Left lung (tissue), 10 donors: ENCODE results near the gene TGM1. TPM values are rescaled to one million over a fixed set of nuclear protein-coding genes. Genes with fewer than 3 reads are reported as not detected.

Source experiments
- ATAC-seq: fragments of 200-7000 bp; cut with Tn5 transposase; one replicate; pipeline ENCODE4 v1.9.1; 2020; ENCODE audit warnings: moderate library complexity
- DNase-seq, 4 donors: peaks; one replicate each; pipeline ENCODE4 v3.0.0-alpha.2; 2013 to 2020
- H3K27ac ChIP-seq, 2 donors: fragments of 200-600 bp; sonication (generic) in 1 of 2; one replicate each; pipeline versions ENCODE4 v1.5.0 to v1.8.0; 2020 to 2021
- H3K27me3 ChIP-seq, 2 donors: fragments of 200-600 bp; sonication (generic) in 1 of 2; one replicate each; pipeline versions ENCODE4 v1.5.0 to v1.8.0; 2020 to 2021
- H3K36me3 ChIP-seq, 2 donors: fragments of 200-600 bp; sonication (generic) in 1 of 2; one replicate each; pipeline versions ENCODE4 v1.5.0 to v1.8.0; 2020 to 2021
- H3K4me1 ChIP-seq, 2 donors: fragments of 200-600 bp; one replicate each; pipeline ENCODE4 v1.8.0; 2021
- H3K4me3 ChIP-seq, 2 donors: fragments of 200-600 bp; sonication (generic) in 1 of 2; one replicate each; pipeline versions ENCODE4 v1.5.0 to v1.8.0; 2020 to 2021; ENCODE audit warnings: mild to moderate bottlenecking in 1 of 2
- H3K9me3 ChIP-seq, 2 donors: fragments of 200-600 bp; sonication (generic) in 1 of 2; one replicate each; pipeline versions ENCODE4 v1.5.0 to v1.8.0; 2020 to 2021
- intact Hi-C, 2 donors: fragments of 100-400 bp; cut with DNase I; formaldehyde crosslinking; loops; one replicate each; pipeline versions ENCODE4 v1.11.2 to v1.14.2; 2022
- polyA plus RNA-seq, 6 donors: library from polyadenylated mRNA; unstranded; fragments of 120-200 nt; gene quantifications; one replicate each; pipeline ENCODE4 v1.2.1, GENCODE V29; 2013; ENCODE audit not compliant: insufficient read length in 6 of 6
- total RNA-seq, 2 donors: library from RNA; stranded (reverse); fragmentation: NEBNext Ultra II Directional; extraction: Animal tissue kit (Norgen Biotek cat#: 25700); gene quantifications; one replicate each; pipeline ENCODE4 v1.2.1, GENCODE V29; 2021
- TF ChIP-seq, protein P1 (sequence below), 2 donors: fragments of 200-600 bp; sonication (generic) in 1 of 2; IDR thresholded peaks; one replicate each; pipeline versions ENCODE4 v1.5.0 to v1.8.0; 2021; ENCODE audit warnings: antibody characterized with exemption in 2 of 2
- donor health status: DM: no; HTN: yes; CAD: no.
- donor health status: DM: no; HTN: no; CAD: no.

Gene TGM1
- total and polyA plus RNA-seq, 8 donors, result 2.6 to 9.6 (median 3.6) TPM

DNA sequence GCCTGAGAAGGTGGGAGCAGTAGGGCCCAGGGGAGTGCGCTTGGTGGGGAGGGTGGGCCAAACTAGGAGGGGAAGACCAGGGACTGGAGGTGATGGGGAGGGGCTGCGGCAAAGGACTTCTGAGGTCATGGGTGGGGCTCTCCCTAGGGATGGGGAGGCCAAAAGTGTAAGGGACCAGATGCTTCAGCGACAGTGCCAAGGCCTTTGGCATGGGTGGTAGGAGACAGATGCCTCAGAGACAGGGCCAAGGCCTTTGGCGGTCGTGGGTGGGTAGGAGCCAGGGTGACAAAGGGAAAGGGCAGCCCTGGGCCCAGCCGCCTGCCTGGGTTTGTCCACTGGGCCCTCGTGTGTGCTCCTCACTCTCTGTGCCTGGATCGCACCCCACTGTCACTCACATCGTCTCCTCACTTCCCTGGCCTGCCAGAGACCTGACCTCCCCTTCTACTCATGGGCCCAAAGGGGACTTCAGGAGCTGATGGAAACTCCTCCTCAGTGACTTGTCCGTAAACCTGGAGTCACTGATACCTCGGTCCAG is 21.6 kb upstream of the TGM1 start:
- peaks cover 0 to 11% of the 10 kb centered on the region in 2 donors for H3K36me3 ChIP-seq
- no peaks in the 10 kb centered on the region for H3K9me3 ChIP-seq
- peaks cover 0 to 34% of the 10 kb centered on the region in 2 donors for H3K4me1 ChIP-seq
- no peak overlapping the region for H3K27ac ChIP-seq
- ATAC-seq (no peak), DNase-seq (no peak)
- no peaks in the 10 kb centered on the region for H3K27me3 ChIP-seq
- intact Hi-C loops, result no loop called here
- H3K4me3 ChIP-seq, result no peak overlapping the region
- TF ChIP-seq, protein P1, sequence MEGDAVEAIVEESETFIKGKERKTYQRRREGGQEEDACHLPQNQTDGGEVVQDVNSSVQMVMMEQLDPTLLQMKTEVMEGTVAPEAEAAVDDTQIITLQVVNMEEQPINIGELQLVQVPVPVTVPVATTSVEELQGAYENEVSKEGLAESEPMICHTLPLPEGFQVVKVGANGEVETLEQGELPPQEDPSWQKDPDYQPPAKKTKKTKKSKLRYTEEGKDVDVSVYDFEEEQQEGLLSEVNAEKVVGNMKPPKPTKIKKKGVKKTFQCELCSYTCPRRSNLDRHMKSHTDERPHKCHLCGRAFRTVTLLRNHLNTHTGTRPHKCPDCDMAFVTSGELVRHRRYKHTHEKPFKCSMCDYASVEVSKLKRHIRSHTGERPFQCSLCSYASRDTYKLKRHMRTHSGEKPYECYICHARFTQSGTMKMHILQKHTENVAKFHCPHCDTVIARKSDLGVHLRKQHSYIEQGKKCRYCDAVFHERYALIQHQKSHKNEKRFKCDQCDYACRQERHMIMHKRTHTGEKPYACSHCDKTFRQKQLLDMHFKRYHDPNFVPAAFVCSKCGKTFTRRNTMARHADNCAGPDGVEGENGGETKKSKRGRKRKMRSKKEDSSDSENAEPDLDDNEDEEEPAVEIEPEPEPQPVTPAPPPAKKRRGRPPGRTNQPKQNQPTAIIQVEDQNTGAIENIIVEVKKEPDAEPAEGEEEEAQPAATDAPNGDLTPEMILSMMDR (IDR thresholded peaks at IDR 0.05), result no peak

DNA sequence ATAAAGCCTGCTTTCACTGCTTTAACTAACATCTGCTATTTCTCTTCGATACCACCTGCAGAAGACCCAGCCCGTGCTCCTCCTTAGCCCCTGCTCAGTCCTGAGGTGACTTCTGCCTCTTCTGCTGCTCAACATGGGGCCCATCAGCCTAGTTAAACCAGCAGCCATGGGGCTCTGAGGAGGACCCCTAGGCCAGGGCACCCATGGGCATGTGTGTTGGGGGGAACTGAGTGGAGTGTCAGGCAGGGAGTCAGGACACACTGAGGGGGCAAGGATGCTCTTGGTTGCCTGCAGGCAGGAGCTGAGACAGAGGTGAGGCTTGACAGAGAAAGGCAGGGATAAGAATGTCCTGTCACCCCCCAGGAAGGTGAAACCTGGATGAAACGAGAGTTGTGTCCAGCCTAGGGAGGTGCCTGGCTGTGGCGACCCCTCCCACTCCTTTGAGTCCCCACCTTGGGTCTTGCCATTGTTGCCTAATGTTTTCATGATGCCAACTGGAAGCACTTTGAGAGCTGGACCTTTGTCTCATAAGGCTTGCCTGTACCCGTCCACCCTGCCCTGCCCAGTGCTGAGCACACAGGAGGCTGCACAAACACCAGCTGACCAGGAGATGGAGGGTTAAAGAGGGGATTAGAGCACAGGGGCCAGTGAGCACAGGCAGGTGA is 21.0 kb upstream of the TGM1 start:
- intact Hi-C loops, result no loop called here
- peaks cover 0 to 5% of the 10 kb centered on the region in 2 donors for H3K36me3 ChIP-seq
- H3K9me3 ChIP-seq, result no peaks in the 10 kb centered on the region
- DNase-seq (no peak), ATAC-seq (no peak)
- H3K27ac ChIP-seq, result no peak overlapping the region
- H3K4me3 ChIP-seq, result no peak overlapping the region
- TF ChIP-seq, protein P1 (IDR thresholded peaks at IDR 0.05), result no peak
- peaks cover 0 to 41% of the 10 kb centered on the region in 2 donors for H3K4me1 ChIP-seq
- H3K27me3 ChIP-seq, result no peaks in the 10 kb centered on the region

DNA sequence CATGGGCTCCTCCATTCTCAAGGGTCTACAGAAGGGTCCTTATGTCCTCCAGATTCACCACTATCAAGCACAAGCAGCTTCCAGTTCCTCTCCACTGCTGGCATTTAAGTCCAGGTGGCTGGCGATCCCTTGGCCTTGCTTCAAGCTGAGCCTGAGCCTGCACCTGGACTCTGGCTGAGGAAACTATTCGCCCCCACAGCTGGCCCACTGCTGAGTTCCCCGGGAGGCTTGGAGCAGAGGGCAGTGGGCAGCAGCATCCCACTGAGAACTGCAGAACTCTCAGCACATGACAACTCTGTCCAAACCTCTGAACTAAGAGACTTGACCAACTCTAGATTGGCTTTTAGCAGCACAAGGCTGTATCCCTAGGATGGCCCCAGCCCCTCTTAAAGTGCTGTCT is 19.8 kb upstream of the TGM1 start:
- Histone ChIP-seq H3K27ac (no peak overlapping the region), H3K27me3 (no peaks in the 10 kb centered on the region), H3K4me3 (no peak overlapping the region), H3K4me1 (peaks cover 0 to 53% of the 10 kb centered on the region in 2 donors), H3K36me3 (no peaks in the 10 kb centered on the region), H3K9me3 (no peaks in the 10 kb centered on the region)
- intact Hi-C loops, result no loop called here
- DNase-seq, result peak in 1 of 4 donors; percentile 53
- peak; percentile 10 for ATAC-seq
- TF ChIP-seq, protein P1 (IDR thresholded peaks at IDR 0.05), result no peak

DNA sequence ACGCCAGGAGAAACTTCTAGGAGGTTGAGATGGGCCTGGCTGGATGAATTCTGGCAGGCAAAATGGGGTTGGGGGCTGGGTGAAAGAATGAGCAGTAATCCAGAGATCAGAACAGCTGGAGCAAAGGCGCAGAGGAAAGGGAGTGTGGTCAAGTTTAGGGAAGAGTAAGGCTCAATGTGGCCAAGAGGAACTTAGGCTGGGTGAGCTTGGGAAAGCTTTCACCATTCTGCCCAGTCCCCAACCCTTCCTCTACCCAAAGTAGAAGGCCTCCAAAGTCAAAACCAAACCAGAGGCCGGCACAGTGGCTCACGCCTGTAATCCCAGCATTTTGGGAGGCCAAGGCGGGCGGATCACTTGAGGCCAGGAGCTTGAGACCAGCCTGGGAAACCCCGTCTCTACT is 18.7 kb upstream of the TGM1 start:
- intact Hi-C loops, result no loop called here
- H3K9me3 ChIP-seq, result no peaks in the 10 kb centered on the region
- peaks cover 0 to 64% of the 10 kb centered on the region in 2 donors for H3K4me1 ChIP-seq
- TF ChIP-seq, protein P1 (IDR thresholded peaks at IDR 0.05), result no peak
- no peak overlapping the region for H3K4me3 ChIP-seq
- no peaks in the 10 kb centered on the region for H3K36me3 ChIP-seq
- H3K27me3 ChIP-seq, result no peaks in the 10 kb centered on the region
- DNase-seq, result no peak
- peak; percentile 28 for ATAC-seq
- H3K27ac ChIP-seq, result peak overlapping the region in 1 of 2 donors; percentile 74

DNA sequence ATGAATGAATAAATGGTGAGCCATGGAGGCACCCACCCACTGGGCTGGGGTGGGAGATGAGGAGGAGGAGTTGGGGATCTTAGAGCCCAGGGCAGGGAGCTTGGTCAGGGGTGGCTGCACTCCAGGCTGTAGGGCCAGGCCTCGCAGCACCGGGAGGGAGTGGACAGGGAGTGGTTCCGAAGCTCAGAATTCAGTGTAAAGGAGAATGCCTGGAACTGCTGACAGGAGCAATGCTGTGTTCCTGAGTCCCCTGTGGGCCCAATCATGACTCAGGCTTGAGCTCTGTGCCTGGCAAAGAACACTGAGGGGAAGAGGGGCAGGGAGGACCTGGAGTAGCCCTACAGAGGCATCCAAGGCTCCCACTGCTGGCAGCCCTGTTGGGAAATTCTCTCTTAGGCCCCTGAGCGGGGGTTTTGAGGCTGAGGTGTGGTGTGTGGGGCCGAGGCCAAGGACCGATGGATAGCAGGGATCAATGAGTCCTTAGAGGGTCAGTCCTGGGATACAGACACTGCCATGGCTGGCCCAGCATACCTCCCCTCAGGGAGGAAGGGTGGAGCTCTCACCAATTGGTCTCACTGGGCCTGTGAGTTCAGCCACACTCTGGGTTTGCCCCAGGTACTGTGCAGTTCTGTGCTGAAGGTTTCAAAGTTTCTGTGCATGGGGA is 18.0 kb upstream of the TGM1 start:
- ATAC-seq (no peak), DNase-seq (no peak)
- H3K9me3 ChIP-seq, result no peaks in the 10 kb centered on the region
- no peaks in the 10 kb centered on the region for H3K27me3 ChIP-seq
- no peaks in the 10 kb centered on the region for H3K36me3 ChIP-seq
- no peak overlapping the region for H3K4me3 ChIP-seq
- peak overlapping the region in 1 of 2 donors; percentile 74 for H3K27ac ChIP-seq
- TF ChIP-seq, protein P1 (IDR thresholded peaks at IDR 0.05), result no peak
- intact Hi-C loops, result no loop called here
- peaks cover 0 to 70% of the 10 kb centered on the region in 2 donors for H3K4me1 ChIP-seq
